ENCODE measurements around the gene DPH2. TPM values are rescaled to one million over a fixed set of nuclear protein-coding genes. Genes with fewer than 3 reads are reported as not detected.

Gene DPH2
- total RNA-seq, 4 donors from 2014 or later, result 5.1 to 18.5 (median 12.3) TPM

DNA sequence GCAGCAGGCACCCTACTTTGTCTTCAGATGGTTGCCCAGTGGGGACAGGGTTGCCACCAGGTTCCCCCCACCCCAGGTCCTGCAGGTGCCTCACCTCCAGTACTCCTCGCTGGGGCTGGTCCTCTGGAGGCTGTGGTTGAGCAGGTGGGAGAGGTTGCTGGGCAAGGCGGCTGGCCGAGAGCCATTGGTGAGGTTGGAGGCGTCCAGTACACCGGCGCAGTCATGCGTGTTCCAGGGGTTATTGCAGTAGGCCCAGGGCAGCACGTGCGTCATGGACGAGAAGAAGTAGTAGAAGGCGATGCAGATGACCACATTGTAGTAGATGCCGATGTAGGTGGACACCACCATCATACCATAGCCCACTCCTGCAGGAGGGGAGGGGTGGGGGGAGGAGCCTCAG is 38.4 kb downstream of the DPH2 start:
- no peaks in the 10 kb centered on the region for H3K9me3 ChIP-seq
- no peak overlapping the region for H3K4me3 ChIP-seq
- no peak for DNase-seq
- H3K4me1 ChIP-seq, result no peaks in the 10 kb centered on the region
- H3K27ac ChIP-seq, result no peak overlapping the region
- no peaks in the 10 kb centered on the region for H3K27me3 ChIP-seq
- TF ChIP-seq, protein P1, sequence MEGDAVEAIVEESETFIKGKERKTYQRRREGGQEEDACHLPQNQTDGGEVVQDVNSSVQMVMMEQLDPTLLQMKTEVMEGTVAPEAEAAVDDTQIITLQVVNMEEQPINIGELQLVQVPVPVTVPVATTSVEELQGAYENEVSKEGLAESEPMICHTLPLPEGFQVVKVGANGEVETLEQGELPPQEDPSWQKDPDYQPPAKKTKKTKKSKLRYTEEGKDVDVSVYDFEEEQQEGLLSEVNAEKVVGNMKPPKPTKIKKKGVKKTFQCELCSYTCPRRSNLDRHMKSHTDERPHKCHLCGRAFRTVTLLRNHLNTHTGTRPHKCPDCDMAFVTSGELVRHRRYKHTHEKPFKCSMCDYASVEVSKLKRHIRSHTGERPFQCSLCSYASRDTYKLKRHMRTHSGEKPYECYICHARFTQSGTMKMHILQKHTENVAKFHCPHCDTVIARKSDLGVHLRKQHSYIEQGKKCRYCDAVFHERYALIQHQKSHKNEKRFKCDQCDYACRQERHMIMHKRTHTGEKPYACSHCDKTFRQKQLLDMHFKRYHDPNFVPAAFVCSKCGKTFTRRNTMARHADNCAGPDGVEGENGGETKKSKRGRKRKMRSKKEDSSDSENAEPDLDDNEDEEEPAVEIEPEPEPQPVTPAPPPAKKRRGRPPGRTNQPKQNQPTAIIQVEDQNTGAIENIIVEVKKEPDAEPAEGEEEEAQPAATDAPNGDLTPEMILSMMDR (IDR thresholded peaks at IDR 0.05), result no peak
- TF ChIP-seq POLR2A (IDR thresholded peaks at IDR 0.05), result no peak
- intact Hi-C loops (cut with DNase I; ENCODE audit: low total_unique reads), result loop anchor here (5.0 kb wide), 1 partner anchor 34 kb away; no protein-coding TSS in a partner anchor
- no peaks in the 10 kb centered on the region for H3K36me3 ChIP-seq

DNA sequence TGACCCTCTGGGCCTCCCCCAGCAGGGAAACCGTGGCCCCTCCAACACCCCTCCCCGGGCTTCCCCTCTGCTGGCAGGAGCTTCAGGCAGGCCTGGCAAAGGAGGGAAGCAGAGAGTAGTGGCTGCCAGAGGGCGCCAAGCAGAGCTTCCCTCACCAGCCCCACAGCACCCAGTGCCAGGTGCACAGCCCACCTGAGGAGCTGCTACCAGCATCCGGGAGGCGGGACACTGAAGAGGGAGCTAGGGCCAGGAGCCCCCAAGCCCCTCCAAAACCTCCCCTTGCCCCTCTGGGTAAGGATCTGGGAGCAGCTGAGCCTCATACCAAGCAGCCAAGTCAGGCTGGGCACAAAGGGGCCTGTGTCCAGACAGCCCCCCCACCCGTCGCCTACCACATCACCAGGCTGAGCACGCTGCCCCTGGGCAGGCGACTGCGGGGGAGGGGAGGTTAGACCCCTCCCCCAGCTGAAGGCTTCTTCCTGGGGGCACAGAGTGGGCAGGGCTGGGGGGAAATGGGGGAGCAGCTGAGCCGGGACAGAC is 41.2 kb downstream of the DPH2 start:
- H3K27me3 ChIP-seq, result no peaks in the 10 kb centered on the region
- DNase-seq, result no peak
- H3K4me3 ChIP-seq, result no peak overlapping the region
- H3K4me1 ChIP-seq, result no peaks in the 10 kb centered on the region
- H3K36me3 ChIP-seq, result no peaks in the 10 kb centered on the region
- no peak for TF ChIP-seq POLR2A (IDR thresholded peaks at IDR 0.05)
- TF ChIP-seq, protein P1 (IDR thresholded peaks at IDR 0.05), result no peak
- intact Hi-C loops (cut with DNase I; ENCODE audit: low total_unique reads), result no loop called here
- H3K27ac ChIP-seq, result peak overlapping the region in 1 of 2 donors; percentile 15
- H3K9me3 ChIP-seq, result no peaks in the 10 kb centered on the region

DNA sequence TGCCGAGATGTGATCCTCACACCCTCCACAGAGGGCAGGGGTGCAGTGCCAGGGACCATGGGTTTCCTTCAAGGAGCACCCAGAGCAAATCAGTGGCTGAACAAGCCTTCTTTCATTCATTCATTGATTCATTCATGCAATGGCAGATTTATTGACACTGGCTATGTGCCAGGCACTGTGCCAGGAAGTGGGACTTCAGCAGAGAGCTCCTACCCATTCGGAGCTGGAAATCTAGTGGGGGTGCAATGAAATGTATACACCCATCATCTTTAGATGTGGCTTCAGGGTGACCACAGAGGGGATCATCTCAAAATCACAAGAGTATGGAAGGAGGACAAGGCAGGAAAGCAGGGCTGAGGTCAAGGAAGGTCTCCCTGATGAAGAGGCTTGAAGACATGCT is 42.6 kb downstream of the DPH2 start:
- H3K9me3 ChIP-seq, result no peaks in the 10 kb centered on the region
- no peak overlapping the region for H3K27ac ChIP-seq
- H3K36me3 ChIP-seq, result no peaks in the 10 kb centered on the region
- H3K4me1 ChIP-seq, result no peaks in the 10 kb centered on the region
- H3K4me3 ChIP-seq, result no peak overlapping the region
- no peak for DNase-seq
- intact Hi-C loops (cut with DNase I; ENCODE audit: low total_unique reads), result no loop called here
- H3K27me3 ChIP-seq, result no peaks in the 10 kb centered on the region
- TF ChIP-seq POLR2A (IDR thresholded peaks at IDR 0.05), result no peak
- TF ChIP-seq, protein P1 (IDR thresholded peaks at IDR 0.05), result no peak

DNA sequence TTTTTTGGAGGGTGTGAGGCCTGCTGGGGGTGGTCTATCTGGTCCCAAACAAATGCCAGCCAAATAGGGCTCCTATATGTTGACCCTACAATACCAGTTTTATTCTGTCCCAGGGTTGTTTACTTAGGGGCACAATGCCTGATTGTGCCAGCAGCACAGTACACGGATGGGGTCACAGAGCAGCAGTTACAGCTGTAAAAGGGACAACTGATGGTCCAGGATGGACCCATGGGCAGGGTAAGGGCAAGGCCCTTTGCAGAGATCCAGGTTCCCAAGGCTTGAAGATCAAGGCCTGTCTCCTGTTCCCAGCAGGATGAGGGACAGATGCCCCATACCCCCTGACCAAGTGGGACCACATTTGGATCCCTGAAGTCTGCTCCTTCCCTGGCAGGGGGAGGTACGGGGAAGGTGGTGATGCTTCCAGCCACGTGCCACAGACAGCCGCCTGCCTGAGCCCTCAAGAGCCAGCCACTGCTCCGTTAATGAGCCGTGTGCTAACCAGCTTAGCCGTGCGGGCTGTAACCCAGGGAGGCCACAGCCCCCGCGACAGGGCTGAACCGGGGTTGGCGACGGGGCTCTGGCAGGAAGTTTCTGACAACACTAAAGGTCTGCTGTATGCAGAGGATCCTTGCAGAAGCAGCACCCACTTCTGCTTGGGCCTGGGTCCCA is 43.3 kb downstream of the DPH2 start:
- no peaks in the 10 kb centered on the region for H3K27me3 ChIP-seq
- H3K27ac ChIP-seq, result no peak overlapping the region
- DNase-seq, result no peak
- no peaks in the 10 kb centered on the region for H3K4me1 ChIP-seq
- no peaks in the 10 kb centered on the region for H3K9me3 ChIP-seq
- no peak overlapping the region for H3K4me3 ChIP-seq
- TF ChIP-seq, protein P1 (IDR thresholded peaks at IDR 0.05), result no peak
- TF ChIP-seq POLR2A (IDR thresholded peaks at IDR 0.05), result no peak
- intact Hi-C loops (cut with DNase I; ENCODE audit: low total_unique reads), result no loop called here
- no peaks in the 10 kb centered on the region for H3K36me3 ChIP-seq

DNA sequence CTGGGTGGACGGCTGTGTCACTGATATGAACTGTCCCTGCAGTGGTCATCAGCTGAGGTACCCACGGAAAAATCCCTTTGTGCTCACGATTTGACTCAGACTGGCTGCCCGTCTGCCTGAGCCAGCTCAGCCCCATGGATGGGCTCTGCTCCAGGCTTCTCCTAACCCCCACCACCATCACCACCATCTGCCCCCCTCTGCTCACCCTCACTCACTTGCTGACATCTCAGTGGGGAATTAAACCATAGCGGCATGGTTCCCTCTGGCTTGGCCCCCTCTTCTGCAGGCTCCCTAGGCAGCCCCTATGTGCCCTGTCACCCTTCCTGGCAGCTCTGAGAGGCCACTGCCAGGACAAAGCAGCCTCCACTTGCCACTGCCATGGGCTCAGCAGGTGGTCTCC is 44.1 kb downstream of the DPH2 start:
- TF ChIP-seq POLR2A (IDR thresholded peaks at IDR 0.05), result no peak
- TF ChIP-seq, protein P1 (IDR thresholded peaks at IDR 0.05), result no peak
- Histone ChIP-seq H3K27ac (no peak overlapping the region), H3K4me1 (no peaks in the 10 kb centered on the region), H3K4me3 (no peak overlapping the region), H3K9me3 (no peaks in the 10 kb centered on the region), H3K27me3 (no peaks in the 10 kb centered on the region), H3K36me3 (no peaks in the 10 kb centered on the region)
- intact Hi-C loops (cut with DNase I; ENCODE audit: low total_unique reads), result no loop called here
- DNase-seq, result no peak

Measured in uterus (tissue), 4 donors.